K562 (cell line): ENCODE measurements around the gene ZNF699. TPM values are rescaled to one million over a fixed set of nuclear protein-coding genes. Genes with fewer than 3 reads are reported as not detected.

Source experiments
- BRF1 ChIP-seq: IDR thresholded peaks from 3 replicates; pipeline ENCODE4 v1.6.1; 2011; ENCODE audit warnings: borderline replicate concordance, mild to moderate bottlenecking; ENCODE audit not compliant: insufficient read length; ENCODE audit errors: extremely low read depth
- ELF1 ChIP-seq: fragments of 200-800 bp; sonication (Bioruptor generic); IDR thresholded peaks from 2 replicates; pipeline ENCODE4 v1.6.1; 2016; ENCODE audit warnings: missing genetic modification characterization, missing compliant biosample characterization
- HDAC2 ChIP-seq: fragments of 450-650 bp; IDR thresholded peaks from 2 replicates; pipeline ENCODE4 v1.6.1; 2016; ENCODE audit warnings: mild to moderate bottlenecking
- HNRNPLL ChIP-seq: fragments of 200-400 bp; formaldehyde crosslinking; IDR thresholded peaks from 2 replicates; pipeline ENCODE4 v1.6.1; 2017; ENCODE audit warnings: low read length, low read depth, mild to moderate bottlenecking; ENCODE audit not compliant: poor library complexity, severe bottlenecking
- NCOR1 ChIP-seq: fragments of 450-650 bp; IDR thresholded peaks from 2 replicates; pipeline ENCODE4 v1.6.1; 2016; ENCODE audit warnings: mild to moderate bottlenecking, moderate library complexity
- PRDM10 ChIP-seq: fragments of 450-650 bp; IDR thresholded peaks from 2 replicates; pipeline ENCODE4 v1.6.1; 2018; ENCODE audit not compliant: partially characterized antibody
- SETDB1 ChIP-seq: IDR thresholded peaks from one replicate; pipeline ENCODE4 v1.6.1; 2012; ENCODE audit warnings: low read length, control low read depth, inconsistent platforms
- ZNF263 ChIP-seq: sonication (generic); formaldehyde crosslinking; IDR thresholded peaks from 2 replicates; pipeline ENCODE4 v1.8.0; 2022; ENCODE audit warnings: mild to moderate bottlenecking, missing genetic modification reagents, borderline replicate concordance
- polyA plus RNA-seq, 8 experiments: library from polyadenylated mRNA; depleted of rRNA in 4 of 8; stranded (reverse) in 5 of 8; unstranded in 3 of 8; fragments of >200 nt; fragmentation: Nextera tagmentation in 2 of 8; fragmentation: Illumina TruSeq in 1 of 8; extraction: Ambion mirVana in 2 of 8; extraction: Trizol in 1 of 8; gene quantifications; 2 replicates each; pipeline versions ENCODE4 v1.2.1 to v1.2.3, GENCODE V29; 2011 to 2014; ENCODE audit warnings: inconsistent platforms in 1 of 8, missing spikeins in 1 of 8
- total RNA-seq, 7 experiments: library from RNA; depleted of rRNA in 6 of 7; stranded (reverse); fragments of >200 nt in 6 of 7; fragmentation: Illumina TruSeq in 2 of 7; extraction: Trizol in 2 of 7; gene quantifications; 2 replicates each; pipeline versions ENCODE4 v1.2.1 to v1.2.3, GENCODE V29; 2011 to 2021; ENCODE audit warnings: low replicate concordance in 1 of 7
- TF ChIP-seq, protein P1 (sequence below), 2 experiments: fragments of 450-650 bp; IDR thresholded peaks; 2 replicates each; pipeline ENCODE4 v1.6.1; 2016; ENCODE audit warnings: mild to moderate bottlenecking in 2 of 2, borderline replicate concordance in 1 of 2, low read depth in 1 of 2, moderate library complexity in 1 of 2
- TF ChIP-seq, protein P2 (sequence below): fragments of 450-650 bp; IDR thresholded peaks from 2 replicates; pipeline ENCODE4 v1.6.1; 2016
- TF ChIP-seq, protein P3 (sequence below): fragments of 250-450 bp; sonication (Bioruptor Pico); IDR thresholded peaks from 2 replicates; pipeline ENCODE4 v1.5.0; 2020; ENCODE audit warnings: mild to moderate bottlenecking

Gene ZNF699
- total and polyA plus RNA-seq, 9 of the 15 experiments (the other 6 are each of a cell fraction or from before 2014, with no cell fraction given), result 0.08 to 4.1 (median 3.1) TPM

DNA sequence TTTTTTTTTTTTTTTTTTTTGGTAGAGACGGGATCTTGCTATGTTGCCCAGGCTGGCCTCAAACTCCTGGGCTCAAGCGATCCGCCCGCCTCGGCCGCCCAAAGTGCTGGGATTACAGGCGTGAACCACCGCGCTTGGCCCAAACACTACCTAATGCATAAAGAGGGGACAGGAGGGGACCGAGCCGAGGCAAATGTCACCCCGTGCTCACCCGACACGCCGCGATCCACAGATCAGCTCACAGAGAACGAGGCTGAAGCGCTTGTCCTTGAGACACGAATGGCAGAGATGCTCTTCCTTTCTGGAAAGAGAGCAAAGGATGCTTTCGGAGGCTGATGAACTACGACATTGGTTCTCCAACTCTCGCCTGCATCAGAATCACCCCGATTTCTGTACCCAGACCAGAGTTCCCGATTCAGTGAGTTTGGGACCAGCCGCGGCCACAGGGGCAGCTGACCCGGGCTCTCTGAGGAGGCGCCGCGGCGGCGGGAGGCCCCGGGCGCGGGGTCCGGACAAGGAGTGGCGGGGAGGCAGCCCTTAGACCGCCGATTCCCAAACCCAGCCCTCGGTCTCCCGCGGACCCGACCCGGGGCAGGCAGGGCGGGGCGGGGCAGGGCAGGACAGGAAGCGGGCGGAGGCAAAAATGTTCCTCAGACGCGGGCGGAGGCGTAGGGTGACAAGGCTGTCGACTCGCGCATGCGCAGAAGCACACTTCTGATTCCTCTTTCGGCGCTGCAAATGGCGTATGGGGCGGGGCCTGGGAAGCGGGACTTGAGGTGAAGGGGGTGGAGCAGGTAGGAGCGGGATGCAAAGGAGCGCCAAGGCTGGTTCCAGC lies at the start of gene ZNF699 (continued):
- TF ChIP-seq, protein P1, sequence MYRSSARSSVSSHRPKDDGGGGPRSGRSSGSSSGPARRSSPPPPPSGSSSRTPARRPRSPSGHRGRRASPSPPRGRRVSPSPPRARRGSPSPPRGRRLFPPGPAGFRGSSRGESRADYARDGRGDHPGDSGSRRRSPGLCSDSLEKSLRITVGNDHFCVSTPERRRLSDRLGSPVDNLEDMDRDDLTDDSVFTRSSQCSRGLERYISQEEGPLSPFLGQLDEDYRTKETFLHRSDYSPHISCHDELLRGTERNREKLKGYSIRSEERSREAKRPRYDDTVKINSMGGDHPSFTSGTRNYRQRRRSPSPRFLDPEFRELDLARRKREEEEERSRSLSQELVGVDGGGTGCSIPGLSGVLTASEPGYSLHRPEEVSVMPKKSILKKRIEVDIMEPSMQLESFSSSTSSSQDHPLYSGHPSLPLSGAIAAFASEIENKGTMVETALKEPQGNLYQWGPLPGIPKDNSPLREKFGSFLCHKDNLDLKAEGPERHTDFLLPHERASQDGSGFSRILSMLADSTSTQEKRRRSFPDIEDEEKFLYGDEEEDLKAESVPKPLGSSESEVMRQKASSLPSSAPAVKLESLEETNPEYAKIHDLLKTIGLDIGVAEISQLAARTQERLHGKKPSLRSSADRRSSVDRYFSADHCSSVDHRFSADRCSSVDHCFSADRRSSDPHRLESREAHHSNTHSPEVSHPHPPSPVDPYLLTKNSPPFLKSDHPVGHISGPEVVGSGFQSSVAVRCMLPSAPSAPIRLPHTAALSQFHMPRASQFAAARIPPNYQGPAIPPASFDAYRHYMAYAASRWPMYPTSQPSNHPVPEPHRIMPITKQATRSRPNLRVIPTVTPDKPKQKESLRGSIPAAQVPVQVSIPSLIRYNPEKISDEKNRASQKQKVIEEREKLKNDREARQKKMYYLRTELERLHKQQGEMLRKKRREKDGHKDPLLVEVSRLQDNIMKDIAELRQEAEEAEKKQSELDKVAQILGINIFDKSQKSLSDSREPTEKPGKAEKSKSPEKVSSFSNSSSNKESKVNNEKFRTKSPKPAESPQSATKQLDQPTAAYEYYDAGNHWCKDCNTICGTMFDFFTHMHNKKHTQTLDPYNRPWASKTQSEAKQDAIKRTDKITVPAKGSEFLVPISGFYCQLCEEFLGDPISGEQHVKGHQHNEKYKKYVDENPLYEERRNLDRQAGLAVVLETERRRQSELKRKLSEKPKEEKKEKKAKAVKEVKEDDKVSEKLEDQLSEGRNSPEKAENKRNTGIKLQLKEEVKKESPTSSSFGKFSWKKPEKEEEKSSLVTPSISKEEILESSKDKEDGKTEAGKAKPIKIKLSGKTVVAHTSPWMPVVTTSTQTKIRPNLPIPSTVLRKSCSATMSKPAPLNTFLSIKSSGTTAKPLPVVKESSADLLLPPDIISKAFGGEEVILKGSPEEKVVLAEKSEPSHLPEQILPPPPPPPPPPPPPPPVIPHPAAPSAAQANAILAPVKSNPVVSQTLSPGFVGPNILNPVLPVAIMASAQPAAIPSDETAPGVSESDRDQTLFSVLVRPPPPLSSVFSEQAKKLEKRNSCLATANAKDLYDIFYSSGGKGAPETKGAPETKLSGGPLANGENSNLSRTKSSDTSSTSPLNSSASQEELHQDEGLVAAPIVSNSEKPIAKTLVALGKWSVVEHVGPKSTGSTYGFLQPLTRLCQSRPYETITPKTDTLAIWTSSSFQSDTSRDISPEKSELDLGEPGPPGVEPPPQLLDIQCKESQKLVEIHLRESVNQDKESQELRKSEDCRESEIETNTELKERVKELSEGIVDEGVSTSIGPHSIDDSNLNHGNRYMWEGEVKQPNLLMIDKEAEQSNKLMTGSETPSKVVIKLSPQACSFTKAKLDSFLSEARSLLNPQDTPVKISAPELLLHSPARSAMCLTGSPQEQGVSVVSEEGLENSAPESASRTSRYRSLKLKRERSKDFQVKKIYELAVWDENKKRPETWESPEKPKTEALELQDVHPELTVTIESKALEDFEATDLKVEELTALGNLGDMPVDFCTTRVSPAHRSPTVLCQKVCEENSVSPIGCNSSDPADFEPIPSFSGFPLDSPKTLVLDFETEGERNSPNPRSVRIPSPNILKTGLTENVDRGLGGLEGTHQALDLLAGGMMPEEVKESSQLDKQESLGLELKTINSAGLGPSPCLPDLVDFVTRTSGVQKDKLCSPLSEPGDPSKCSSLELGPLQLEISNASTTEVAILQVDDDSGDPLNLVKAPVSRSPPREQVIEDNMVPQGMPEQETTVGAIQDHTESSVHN (IDR thresholded peaks at IDR 0.05; ENCODE audit: borderline replicate concordance in 1 of 2, low read depth in 1 of 2), result no peak
- peak; percentile 83 for TF ChIP-seq PRDM10
- no peak for TF ChIP-seq SETDB1
- TF ChIP-seq HDAC2, result peak; percentile 67; the same call in 1 of the 2 replicates
- peak; percentile 78 for TF ChIP-seq HNRNPLL
- TF ChIP-seq ZNF263, result peak; percentile 40; the same call in 1 of the 2 replicates
- TF ChIP-seq NCOR1, result no peak
- peak; percentile 31 for TF ChIP-seq ELF1
- TF ChIP-seq, protein P2, sequence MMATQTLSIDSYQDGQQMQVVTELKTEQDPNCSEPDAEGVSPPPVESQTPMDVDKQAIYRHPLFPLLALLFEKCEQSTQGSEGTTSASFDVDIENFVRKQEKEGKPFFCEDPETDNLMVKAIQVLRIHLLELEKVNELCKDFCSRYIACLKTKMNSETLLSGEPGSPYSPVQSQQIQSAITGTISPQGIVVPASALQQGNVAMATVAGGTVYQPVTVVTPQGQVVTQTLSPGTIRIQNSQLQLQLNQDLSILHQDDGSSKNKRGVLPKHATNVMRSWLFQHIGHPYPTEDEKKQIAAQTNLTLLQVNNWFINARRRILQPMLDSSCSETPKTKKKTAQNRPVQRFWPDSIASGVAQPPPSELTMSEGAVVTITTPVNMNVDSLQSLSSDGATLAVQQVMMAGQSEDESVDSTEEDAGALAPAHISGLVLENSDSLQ, result peak; percentile 36; the same call in 1 of the 2 replicates
- no peak for TF ChIP-seq BRF1
- TF ChIP-seq, protein P3, sequence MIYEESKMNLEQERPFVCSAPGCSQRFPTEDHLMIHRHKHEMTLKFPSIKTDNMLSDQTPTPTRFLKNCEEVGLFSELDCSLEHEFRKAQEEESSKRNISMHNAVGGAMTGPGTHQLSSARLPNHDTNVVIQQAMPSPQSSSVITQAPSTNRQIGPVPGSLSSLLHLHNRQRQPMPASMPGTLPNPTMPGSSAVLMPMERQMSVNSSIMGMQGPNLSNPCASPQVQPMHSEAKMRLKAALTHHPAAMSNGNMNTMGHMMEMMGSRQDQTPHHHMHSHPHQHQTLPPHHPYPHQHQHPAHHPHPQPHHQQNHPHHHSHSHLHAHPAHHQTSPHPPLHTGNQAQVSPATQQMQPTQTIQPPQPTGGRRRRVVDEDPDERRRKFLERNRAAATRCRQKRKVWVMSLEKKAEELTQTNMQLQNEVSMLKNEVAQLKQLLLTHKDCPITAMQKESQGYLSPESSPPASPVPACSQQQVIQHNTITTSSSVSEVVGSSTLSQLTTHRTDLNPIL (CRISPR knock-in tag), result no peak
